GM20000 (cell line): ENCODE data around the gene ADSS2.
"Not testable (repeated sequence)": the region's sequence is repeated elsewhere in the genome, so short reads cannot be mapped to it uniquely, and the experiment has no call there.

ENCODE experiments used
- DNase-seq: peaks from one replicate; pipeline ENCODE4 v3.0.0; 2012; ENCODE audit warnings: low spot score
- TF ChIP-seq, protein P1 (sequence below): IDR thresholded peaks from 2 replicates; pipeline ENCODE4 v1.5.1; 2012; ENCODE audit warnings: mild to moderate bottlenecking, control low read depth; ENCODE audit errors: extremely low read depth, missing control alignments

Gene ADSS2

DNA sequence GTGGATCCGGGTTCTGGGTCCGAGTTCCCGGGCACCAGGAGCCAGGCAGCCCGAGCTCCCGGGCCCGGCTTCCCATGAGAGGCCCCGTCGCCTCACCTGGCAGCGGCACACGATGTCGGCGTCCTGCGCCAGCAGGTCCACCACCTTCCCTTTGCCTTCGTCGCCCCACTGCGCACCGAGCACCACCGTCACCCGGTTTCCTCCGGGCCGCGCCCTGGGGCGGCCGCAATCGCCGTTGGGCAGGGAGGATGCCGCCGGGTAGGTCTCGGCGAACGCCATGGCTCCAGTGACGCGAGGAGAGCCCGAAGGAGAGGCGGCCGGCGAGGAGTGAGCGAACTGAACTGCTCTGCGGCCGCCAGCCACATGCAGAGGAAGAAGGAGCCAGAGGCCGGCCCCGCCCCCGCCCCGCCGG lies at the start of gene ADSS2:
ADSS2 (minus strand) TSS at position 371 of the 412 bp plus-strand sequence; CDS start at position 279, 92 bp downstream.
- no peak for DNase-seq
- TF ChIP-seq, protein P1, sequence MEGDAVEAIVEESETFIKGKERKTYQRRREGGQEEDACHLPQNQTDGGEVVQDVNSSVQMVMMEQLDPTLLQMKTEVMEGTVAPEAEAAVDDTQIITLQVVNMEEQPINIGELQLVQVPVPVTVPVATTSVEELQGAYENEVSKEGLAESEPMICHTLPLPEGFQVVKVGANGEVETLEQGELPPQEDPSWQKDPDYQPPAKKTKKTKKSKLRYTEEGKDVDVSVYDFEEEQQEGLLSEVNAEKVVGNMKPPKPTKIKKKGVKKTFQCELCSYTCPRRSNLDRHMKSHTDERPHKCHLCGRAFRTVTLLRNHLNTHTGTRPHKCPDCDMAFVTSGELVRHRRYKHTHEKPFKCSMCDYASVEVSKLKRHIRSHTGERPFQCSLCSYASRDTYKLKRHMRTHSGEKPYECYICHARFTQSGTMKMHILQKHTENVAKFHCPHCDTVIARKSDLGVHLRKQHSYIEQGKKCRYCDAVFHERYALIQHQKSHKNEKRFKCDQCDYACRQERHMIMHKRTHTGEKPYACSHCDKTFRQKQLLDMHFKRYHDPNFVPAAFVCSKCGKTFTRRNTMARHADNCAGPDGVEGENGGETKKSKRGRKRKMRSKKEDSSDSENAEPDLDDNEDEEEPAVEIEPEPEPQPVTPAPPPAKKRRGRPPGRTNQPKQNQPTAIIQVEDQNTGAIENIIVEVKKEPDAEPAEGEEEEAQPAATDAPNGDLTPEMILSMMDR = no peak

DNA sequence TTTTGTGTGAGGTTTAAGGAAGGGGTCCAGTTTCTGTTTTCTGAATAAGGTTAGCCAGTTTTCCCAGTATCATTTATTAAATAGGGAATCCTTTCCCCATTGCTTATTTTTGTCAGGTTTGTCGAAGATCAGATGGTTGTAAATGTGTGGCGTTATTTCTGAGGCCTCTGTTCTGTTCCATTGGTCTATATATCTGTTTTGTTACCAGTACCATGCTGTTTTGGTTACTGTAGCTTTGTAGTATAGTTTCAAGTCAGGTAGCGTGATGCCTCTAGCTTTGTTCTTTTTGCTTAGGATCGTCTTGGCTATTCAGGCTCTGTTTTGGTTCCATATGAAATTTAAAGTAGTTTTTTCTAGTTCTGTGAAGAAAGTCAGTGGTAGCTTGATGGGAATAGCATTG lies 48.8 kb upstream of the ADSS2 start:
- DNase-seq = not testable (repeated sequence)

DNA sequence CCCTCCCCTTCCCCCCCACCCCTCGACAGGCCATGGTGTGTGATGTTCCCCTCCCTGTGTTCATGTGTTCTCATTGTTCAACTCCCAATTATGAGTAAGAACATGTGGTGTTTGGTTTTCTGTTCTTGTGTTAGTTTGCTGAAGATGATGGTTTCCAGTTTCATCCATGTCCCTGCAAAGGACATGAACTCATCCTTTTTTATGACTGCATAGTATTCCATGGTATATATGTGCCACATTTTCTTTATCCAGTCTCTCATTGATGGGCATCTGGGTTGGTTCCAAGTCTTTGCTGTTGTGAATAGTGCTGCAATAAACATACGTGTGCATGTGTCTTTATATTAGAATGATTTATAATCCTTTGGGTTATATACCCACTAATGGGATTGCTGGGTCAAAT lies 47.8 kb upstream of the ADSS2 start:
- not testable (repeated sequence) for DNase-seq

DNA sequence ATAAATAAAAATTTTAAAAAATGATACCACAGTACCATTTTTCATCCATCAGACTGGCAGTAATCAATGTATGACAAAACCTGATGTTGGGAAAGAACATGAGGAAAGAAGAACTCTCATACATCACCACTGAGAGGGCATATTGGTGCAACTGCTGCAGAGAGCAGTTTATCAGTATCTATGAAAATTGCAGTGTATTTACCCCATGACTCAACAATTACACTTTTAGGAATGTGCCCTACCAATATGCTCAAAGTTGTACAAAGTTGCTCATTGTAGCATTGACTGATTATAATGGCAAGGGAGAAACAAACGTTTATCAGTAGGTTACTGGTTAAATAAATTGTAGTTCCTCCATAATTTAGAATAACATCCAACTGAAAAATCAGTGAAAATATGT lies 46.1 kb upstream of the ADSS2 start:
- TF ChIP-seq, protein P1 = no peak
- no peak for DNase-seq

DNA sequence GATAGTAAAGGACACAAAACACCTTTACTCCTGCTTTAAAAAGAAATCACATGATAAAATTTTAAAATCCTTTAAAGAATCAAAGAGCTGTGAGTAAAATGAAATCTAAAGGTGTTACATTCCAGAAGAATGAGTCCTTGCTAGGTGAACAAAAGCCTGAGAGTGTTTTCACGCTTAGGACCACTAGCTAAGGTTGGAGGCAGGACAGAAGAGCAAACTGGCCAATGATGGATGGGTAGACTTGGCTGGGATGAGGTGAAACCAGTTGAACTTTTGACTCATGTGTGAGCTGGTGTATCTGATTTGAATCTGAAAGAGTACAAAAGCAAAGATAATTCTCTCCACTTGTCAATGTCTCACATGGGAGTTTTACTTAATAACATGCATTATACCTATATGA lies 44.5 kb upstream of the ADSS2 start:
- TF ChIP-seq, protein P1 = no peak
- DNase-seq = no peak

DNA sequence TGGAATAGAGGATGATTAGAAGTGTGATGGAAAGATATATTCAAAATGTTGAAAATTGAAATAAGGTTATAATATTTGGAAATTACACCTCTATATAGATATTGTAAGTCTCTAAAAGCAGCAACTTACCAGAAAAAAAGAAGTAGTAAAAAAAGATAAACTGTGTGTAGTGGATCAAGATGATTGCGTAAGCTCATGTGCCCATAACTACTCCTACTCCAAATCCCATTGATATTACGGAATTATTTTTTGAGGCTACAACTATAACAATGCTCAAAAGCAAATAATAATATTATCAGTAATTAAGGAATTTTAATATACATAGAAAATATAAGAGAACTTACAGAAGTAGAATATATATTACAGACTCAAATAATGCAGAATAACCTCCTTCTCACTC lies 42.9 kb upstream of the ADSS2 start:
- TF ChIP-seq, protein P1 = no peak
- no peak for DNase-seq

DNA sequence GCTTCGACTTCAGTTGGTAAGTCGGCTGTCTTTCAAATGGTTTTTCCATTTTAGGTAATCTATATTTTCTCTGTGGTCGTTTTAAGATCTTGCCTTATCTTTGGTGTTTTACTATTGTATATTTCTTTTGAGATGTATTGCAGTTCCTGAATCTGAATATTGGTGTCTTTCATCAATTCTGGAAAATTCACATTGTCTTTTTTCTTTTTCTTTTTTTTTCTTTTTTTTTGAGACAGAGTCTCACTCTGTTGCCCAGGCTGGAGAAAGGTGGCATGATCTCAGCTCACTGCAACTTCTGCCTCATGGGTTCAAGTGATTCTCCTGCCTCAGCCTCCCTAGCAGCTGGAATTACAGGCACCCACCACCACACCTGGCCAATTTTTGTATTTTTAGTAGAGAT lies 33.3 kb upstream of the ADSS2 start:
- DNase-seq = not testable (repeated sequence)

DNA sequence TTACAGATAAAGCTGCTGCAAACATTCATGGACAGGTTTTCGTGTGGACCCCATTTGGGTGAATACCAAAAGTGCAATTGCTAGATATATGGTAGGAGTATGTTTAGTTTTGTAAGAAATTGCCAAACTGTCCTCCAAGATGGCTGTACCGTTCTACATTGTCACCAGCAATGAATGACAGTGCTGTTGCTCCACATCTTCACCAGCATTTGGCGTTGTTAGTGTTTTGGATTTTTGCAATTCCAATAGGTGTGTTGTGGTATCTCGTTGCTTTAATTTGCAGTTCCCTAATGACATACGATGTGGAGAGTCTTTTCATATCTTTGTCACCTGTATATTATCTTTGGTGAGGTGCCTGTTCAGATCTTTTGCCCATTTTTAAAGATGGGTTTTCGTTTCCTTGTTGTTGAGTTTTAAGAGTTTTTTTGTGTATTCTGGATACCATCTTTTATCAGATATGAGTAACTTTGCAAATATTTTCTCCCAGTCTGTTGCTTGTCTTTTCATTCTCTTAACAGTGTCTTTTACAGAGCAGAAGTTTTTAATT lies 21.4 kb upstream of the ADSS2 start:
- TF ChIP-seq, protein P1 = no peak
- no peak for DNase-seq

DNA sequence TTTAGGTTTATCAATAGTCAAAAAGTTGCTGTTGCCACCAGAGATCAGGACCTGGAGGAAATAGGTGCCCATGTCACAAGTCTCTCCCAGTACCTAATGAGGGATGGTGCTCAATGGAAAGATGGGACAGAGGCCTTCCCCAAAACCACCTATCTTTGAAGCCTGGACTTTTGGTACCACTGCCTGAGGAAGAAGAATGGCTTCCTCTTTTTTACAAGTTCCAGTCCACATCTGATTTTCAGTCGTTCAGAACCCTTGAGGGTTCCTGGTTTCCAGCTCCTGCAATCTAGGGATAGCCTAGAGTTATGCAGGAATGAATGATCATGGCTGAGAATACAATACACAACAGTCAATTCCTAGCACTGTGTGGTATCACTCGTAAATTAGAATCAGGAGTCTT lies 15.0 kb upstream of the ADSS2 start:
- TF ChIP-seq, protein P1 = no peak

More for the DNA sequence above, 15.0 kb upstream of the ADSS2 start:
- DNase-seq = no peak
